ENCODE measurements around the gene AUTS2. TPM values are rescaled to one million over a fixed set of nuclear protein-coding genes. Genes with fewer than 3 reads are reported as not detected.

AUTS2 gene
- total RNA-seq, 1 experiment from 2014 or later = 256 TPM

DNA sequence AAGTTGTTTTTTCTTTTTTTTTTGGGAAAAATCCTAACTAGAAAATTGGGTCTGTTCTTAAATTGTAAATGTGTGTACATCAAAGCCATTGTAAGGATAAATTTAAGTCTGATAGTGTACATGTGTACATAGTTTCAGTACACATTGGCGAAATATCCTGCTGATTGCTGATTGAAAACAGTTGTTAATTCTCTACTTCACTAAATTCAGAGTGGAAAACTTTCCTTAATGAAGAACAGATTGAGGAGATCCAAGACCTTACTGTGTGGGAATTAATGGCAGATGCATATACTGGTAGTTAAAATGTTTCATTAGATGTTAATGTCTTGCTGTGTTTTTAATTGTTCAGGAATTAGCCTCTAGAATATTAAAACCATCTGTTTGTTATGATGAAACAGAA lies 506.0 kb downstream of the AUTS2 start:
- no peak overlapping the region for H3T11ph ChIP-seq (ENCODE audit: low read length)
- H3K27ac ChIP-seq (ENCODE audit: insufficient read length, low read depth, low read length) = no peak overlapping the region
- H2BK12ac ChIP-seq (ENCODE audit: insufficient read length, low read depth, low read length) = no peak overlapping the region
- H3K9me3 ChIP-seq (ENCODE audit: control insufficient read depth, low read depth, low read length) = no peaks in the 10 kb centered on the region
- H3K14ac ChIP-seq (ENCODE audit: insufficient read depth, low read length) = no peak overlapping the region
- H3K27me3 ChIP-seq (ENCODE audit: insufficient read depth, low read length) = no peaks in the 10 kb centered on the region
- Mint-ChIP-seq H3K36me3 (ENCODE audit: insufficient read depth in 1 of 3, low read depth in 3 of 3) (no peaks in the 10 kb centered on the region), H3K27me3 (ENCODE audit: low read depth) (no peaks in the 10 kb centered on the region), H3K4me1 (no peaks in the 10 kb centered on the region), H3K27ac (no peak overlapping the region), H3K4me3 (no peak overlapping the region), H3K9me3 (no peaks in the 10 kb centered on the region)
- no peak overlapping the region for H2BK120ac ChIP-seq (ENCODE audit: low read depth, low read length, poor library complexity, severe bottlenecking)
- H3K4me2 ChIP-seq (ENCODE audit: insufficient read depth, insufficient read length, low read length) = no peak overlapping the region
- H3K23ac ChIP-seq (ENCODE audit: insufficient read length, low read depth, low read length) = no peak overlapping the region
- no peak overlapping the region for H4K5ac ChIP-seq (ENCODE audit: insufficient read length, low read depth, low read length)
- no peak overlapping the region for H2BK5ac ChIP-seq (ENCODE audit: insufficient read length, low read length)
- no peak overlapping the region for H2AK5ac ChIP-seq (ENCODE audit: insufficient read length, low read length)
- TF ChIP-seq, protein P1, sequence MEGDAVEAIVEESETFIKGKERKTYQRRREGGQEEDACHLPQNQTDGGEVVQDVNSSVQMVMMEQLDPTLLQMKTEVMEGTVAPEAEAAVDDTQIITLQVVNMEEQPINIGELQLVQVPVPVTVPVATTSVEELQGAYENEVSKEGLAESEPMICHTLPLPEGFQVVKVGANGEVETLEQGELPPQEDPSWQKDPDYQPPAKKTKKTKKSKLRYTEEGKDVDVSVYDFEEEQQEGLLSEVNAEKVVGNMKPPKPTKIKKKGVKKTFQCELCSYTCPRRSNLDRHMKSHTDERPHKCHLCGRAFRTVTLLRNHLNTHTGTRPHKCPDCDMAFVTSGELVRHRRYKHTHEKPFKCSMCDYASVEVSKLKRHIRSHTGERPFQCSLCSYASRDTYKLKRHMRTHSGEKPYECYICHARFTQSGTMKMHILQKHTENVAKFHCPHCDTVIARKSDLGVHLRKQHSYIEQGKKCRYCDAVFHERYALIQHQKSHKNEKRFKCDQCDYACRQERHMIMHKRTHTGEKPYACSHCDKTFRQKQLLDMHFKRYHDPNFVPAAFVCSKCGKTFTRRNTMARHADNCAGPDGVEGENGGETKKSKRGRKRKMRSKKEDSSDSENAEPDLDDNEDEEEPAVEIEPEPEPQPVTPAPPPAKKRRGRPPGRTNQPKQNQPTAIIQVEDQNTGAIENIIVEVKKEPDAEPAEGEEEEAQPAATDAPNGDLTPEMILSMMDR (conservative IDR thresholded peaks at IDR 0.05) = no peak
- no peak overlapping the region for H2BK20ac ChIP-seq (ENCODE audit: low read depth, low read length, poor library complexity, severe bottlenecking)
- H3K4me1 ChIP-seq (ENCODE audit: insufficient read depth, low read length) = no peaks in the 10 kb centered on the region
- H2AFZ ChIP-seq (ENCODE audit: low read length) = no peak overlapping the region
- H4K91ac ChIP-seq (ENCODE audit: insufficient read length, low read depth, low read length) = no peak overlapping the region
- no peak overlapping the region for H3K9ac ChIP-seq (ENCODE audit: extremely low read depth, insufficient read length, low read length)
- no peaks in the 10 kb centered on the region for H4K20me1 ChIP-seq (ENCODE audit: control insufficient read depth, insufficient read depth, insufficient read length)
- no peak for DNase-seq
- no peak overlapping the region for H3K18ac ChIP-seq (ENCODE audit: insufficient read length, low read depth, low read length)
- H2BK15ac ChIP-seq (ENCODE audit: low read depth, low read length) = no peak overlapping the region
- H4K8ac ChIP-seq (replicated peaks; ENCODE audit: insufficient read length, low read depth, low read length) = no peak overlapping the region
- H3K79me1 ChIP-seq (ENCODE audit: insufficient read depth, low read depth, low read length, poor library complexity, severe bottlenecking) = no peaks in the 10 kb centered on the region
- no peak overlapping the region for H3K56ac ChIP-seq (ENCODE audit: insufficient read length, low read depth, low read length)
- WGBS (ENCODE audit: extremely low coverage, insufficient read length, low lambda C conversion rate) = no CpG with 5 or more reads among the region's 1 CpG
- H3K4ac ChIP-seq (ENCODE audit: low read depth, low read length) = no peak overlapping the region
- H3K79me2 ChIP-seq (ENCODE audit: insufficient read depth, low read length) = no peaks in the 10 kb centered on the region
- no peaks in the 10 kb centered on the region for H3K23me2 ChIP-seq (ENCODE audit: insufficient read length, low read depth, low read length, poor library complexity, severe bottlenecking)

All from H9 (cell line).